MCF 10A (cell line): ENCODE results near the gene SMYD1. TPM values are rescaled to one million over a fixed set of nuclear protein-coding genes. Genes with fewer than 3 reads are reported as not detected.

Experiments used
- BruUV-seq: library from RNA; stranded (reverse); fragments of 400-500 nt; replicated peaks from 2 replicates; lab custom pipeline; 2021; lab: Mats Ljungman, UMichigan
- CTCF ChIA-PET: fragments of 300-600 bp; sonication (Branson Sonifier 250); formaldehyde crosslinking; extraction: SDS; loops from one replicate; lab custom pipeline; 2021; ENCODE audit warnings: antibody characterized with exemption, inconsistent platforms; lab: Yijun Ruan, JAX
- POLR2A ChIA-PET: fragments of 300-600, 350-650 bp; sonication (Branson Sonifier 250); formaldehyde crosslinking; extraction: SDS; loops from one replicate; lab custom pipeline; 2020; ENCODE audit warnings: antibody characterized with exemption, inconsistent platforms; lab: Yijun Ruan, JAX
- DNase-seq: peaks from one replicate; pipeline ENCODE4 v3.0.0-alpha.2; 2018; ENCODE audit not compliant: unreplicated experiment
- H3K27ac Mint-ChIP-seq: one replicate; pipeline ENCODE4 v1.8.0; 2022; ENCODE audit warnings: mild to moderate bottlenecking, low read depth, mixed read lengths; ENCODE audit not compliant: unreplicated experiment
- H3K27me3 Mint-ChIP-seq: one replicate; pipeline ENCODE4 v1.8.0; 2022; ENCODE audit warnings: mixed read lengths; ENCODE audit not compliant: insufficient read depth, unreplicated experiment
- H3K36me3 Mint-ChIP-seq: one replicate; pipeline ENCODE4 v1.8.0; 2022; ENCODE audit warnings: mild to moderate bottlenecking, moderate library complexity, mixed read lengths; ENCODE audit not compliant: insufficient read depth, unreplicated experiment
- H3K4me1 Mint-ChIP-seq: one replicate; pipeline ENCODE4 v1.8.0; 2022; ENCODE audit warnings: mixed read lengths; ENCODE audit not compliant: insufficient read depth, unreplicated experiment
- H3K4me3 Mint-ChIP-seq: one replicate; pipeline ENCODE4 v1.8.0; 2022; ENCODE audit warnings: mild to moderate bottlenecking, moderate library complexity, mixed read lengths; ENCODE audit not compliant: unreplicated experiment
- H3K9me3 Mint-ChIP-seq: one replicate; pipeline ENCODE4 v1.8.0; 2022; ENCODE audit warnings: mixed read lengths; ENCODE audit not compliant: unreplicated experiment
- CTCF ChIP-seq: fragments of 200-600 bp; IDR thresholded peaks from one replicate; pipeline ENCODE4 v1.8.0; 2022; ENCODE audit warnings: antibody characterized with exemption, mild to moderate bottlenecking; ENCODE audit not compliant: unreplicated experiment
- intact Hi-C: fragments of 100-400 bp; cut with micrococcal nuclease; formaldehyde crosslinking; loops from 2 replicates; pipeline ENCODE4 v1.14.1; 2022
- total RNA-seq: library from RNA; stranded (reverse); gene quantifications from 2 replicates; pipeline ENCODE4 v1.2.3, GENCODE V29; 2022

The SMYD1 gene
- total RNA-seq, 1 experiment from 2014 or later = not detected

DNA sequence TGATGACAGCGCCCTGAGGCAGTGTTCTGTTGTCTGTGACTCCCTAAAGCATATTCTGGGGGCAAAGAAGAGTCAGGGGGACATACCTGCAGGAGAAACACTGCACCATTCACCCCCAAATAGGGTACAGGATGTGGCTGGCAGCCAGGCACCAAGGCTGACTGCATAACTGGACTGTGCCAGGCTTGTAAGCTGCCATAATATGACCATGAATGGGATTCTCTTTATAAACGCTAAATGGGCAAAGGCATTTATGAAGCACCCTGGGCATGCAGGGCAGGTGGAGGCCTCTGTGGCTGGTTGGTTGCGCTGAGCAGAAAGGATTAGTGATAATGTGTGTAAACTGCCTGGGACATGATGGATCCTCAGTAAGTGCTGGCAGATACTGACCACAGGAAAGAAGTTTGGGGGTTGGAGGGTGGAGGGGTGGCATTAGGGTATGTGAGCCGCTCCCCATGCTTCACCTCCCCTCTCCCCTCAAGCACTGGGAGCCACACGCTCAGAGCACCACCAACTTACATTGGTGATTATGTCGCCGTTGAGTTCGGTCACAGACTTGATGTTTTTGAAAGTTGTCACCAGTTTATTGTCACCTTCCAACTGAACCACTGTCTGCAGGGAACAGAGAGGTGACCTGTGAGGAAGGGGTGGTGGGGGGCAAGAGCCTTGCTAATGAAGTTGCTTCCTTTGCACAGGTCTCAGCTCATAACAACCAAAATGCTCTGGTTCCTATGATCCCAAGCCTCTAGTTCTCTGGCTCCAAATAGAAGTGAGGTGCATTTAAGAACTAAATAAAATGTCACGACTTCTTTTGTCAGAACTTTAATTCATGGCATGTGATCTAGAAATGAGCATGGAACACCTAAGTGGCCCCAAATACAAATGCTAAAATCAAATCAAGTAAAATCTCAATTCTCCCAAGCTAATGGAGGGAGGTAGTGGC, 56.6 kb downstream of the SMYD1 start:
- no peak for DNase-seq
- Mint-ChIP-seq H3K4me3 (no peak overlapping the region), H3K36me3 (no peaks in the 10 kb centered on the region), H3K4me1 (no peaks in the 10 kb centered on the region), H3K27ac (no peak overlapping the region), H3K27me3 (peaks cover 47% of the 10 kb centered on the region), H3K9me3 (no peaks in the 10 kb centered on the region)
- CTCF ChIA-PET = interaction anchor here (0.6 to 2.3 kb wide), 4 partner anchors 14 to 471 kb away, joined by 3 to 13 read pairs (median 3); no protein-coding TSS in a partner anchor
- intact Hi-C loops = no loop called here
- POLR2A ChIA-PET = interaction anchor here (0.6 kb wide), 2 partner anchors 67 to 82 kb away, joined by 3 read pairs; no protein-coding TSS in a partner anchor
- TF ChIP-seq CTCF = no peak
- no TSS peak for BruUV-seq

DNA sequence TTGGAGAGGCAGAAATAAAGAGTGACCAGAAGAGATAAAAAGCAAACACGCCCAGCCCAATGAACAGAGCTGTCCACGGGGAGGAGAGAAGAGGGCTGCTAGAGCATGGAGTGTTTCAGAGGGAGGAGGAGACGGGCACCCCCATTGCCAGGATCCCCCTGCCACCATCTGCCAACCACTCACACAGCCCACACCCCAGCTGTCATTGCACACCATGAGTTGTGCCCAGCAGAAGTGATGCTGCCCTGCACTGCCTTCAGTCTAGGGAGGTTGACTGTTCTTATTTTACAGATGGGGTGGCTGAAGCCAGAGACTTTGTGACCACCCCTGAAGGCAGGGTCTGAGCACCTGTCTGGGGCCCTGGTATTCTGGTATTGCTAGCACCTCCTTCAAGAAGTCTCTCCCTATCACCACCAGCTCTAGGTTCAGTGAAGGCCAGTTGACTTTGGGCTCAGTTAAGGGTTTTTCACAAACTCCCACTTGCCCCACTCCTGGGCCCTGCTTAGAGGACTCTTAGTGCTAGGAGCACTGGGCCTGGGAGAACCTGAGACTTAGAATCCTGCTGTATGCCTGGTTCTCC, 57.8 kb downstream of the SMYD1 start:
- no peak for TF ChIP-seq CTCF
- H3K27ac Mint-ChIP-seq = no peak overlapping the region
- no peak for DNase-seq
- ChIA-PET POLR2A (interaction anchor here (0.5 kb wide), 1 partner anchor 272 kb away, joined by 3 read pairs; no protein-coding TSS in a partner anchor), CTCF (interaction anchor here (0.6 to 2.3 kb wide), 5 partner anchors 14 to 497 kb away, joined by 3 to 13 read pairs (median 3); no protein-coding TSS in a partner anchor)
- no TSS peak for BruUV-seq
- peaks cover 47% of the 10 kb centered on the region for H3K27me3 Mint-ChIP-seq
- H3K4me3 Mint-ChIP-seq = no peak overlapping the region
- intact Hi-C loops = no loop called here
- H3K4me1 Mint-ChIP-seq = no peaks in the 10 kb centered on the region
- no peaks in the 10 kb centered on the region for H3K36me3 Mint-ChIP-seq
- no peaks in the 10 kb centered on the region for H3K9me3 Mint-ChIP-seq

DNA sequence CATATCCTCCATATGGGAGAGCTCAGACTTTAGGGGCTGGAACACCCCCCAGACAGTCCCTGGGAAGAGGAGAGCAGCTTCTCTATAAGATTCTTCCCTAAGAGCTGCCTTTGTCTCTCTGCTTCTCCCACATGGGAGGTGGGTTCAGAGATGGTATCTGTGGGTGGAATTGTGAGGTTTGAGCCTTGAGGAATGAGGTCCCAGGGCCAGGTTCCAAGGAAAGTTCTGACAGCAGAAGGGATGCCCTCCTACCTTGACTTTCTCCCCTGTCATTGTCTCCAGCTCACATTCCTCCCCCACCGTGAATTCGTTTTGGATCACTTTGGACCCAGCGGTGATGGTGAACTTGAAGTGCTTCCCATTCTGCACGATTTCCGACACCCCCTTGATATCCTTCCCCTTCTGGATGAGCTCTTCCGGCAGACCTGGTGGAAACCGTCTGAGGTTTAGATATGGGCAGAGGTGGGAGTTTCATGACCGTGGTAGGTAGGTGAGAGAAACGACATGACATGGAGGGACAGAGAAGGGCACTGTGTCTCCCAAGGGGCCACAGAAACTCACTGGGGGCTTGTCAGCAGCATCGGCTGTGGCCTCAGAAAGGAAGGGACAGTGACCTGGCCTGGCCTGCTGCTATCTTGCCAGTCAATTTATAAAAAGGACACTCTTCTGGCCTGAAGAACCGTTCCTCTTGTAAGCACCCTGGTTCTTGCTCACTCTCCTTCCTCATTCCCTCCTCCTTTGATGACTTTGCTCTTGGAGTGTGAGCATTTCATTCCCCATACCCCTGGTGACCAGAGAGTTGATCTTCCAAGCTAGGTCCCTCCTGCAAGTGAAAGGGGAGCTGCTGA, 58.5 kb downstream of the SMYD1 start:
- TF ChIP-seq CTCF = no peak
- ChIA-PET CTCF (interaction anchor here (0.6 to 2.3 kb wide), 5 partner anchors 15 to 496 kb away, joined by 3 to 13 read pairs (median 3); no protein-coding TSS in a partner anchor), POLR2A (interaction anchor here (0.5 kb wide), 1 partner anchor 271 kb away, joined by 3 read pairs; no protein-coding TSS in a partner anchor)
- no peaks in the 10 kb centered on the region for H3K9me3 Mint-ChIP-seq
- no peak overlapping the region for H3K4me3 Mint-ChIP-seq
- no peak overlapping the region for H3K27ac Mint-ChIP-seq
- DNase-seq = no peak
- H3K4me1 Mint-ChIP-seq = no peaks in the 10 kb centered on the region
- H3K36me3 Mint-ChIP-seq = no peaks in the 10 kb centered on the region
- no TSS peak for BruUV-seq
- peaks cover 45% of the 10 kb centered on the region for H3K27me3 Mint-ChIP-seq
- intact Hi-C loops = no loop called here
